Melanocyte of skin (primary cell): ENCODE results near the gene NBR1. TPM values are rescaled to one million over a fixed set of nuclear protein-coding genes. Genes with fewer than 3 reads are reported as not detected.

Source experiments
- small RNA-seq, 2 donors: library from RNA; depleted of rRNA; stranded (forward); fragments of <200 nt; gene quantifications; one replicate each; pipeline ENCODE3, GENCODE V24; 2012
- total RNA-seq, 2 donors: library from RNA; depleted of rRNA; stranded (reverse); fragments of >200 nt; gene quantifications; 2 replicates each; pipeline ENCODE4 v1.2.3, GENCODE V29; 2012

The NBR1 gene
- total RNA-seq, result 10 to 100 TPM; 72.9 to 93.6 TPM

GRCh38 chr17:43170766-43171585, at the start of gene NBR1:
TSS of gene NBR1 (plus strand) at chr17:43171214. CDS start at chr17:43175800, 4,586 bp downstream.

GRCh38 chr17:43125133-43125966, 45.7 kb upstream of the NBR1 start, which contains the start of gene BRCA1:
TSS of gene BRCA1 (minus strand) at chr17:43125364. CDS start at chr17:43124096, 1,268 bp downstream.

GRCh38 chr17:43211480-43212402, 40.7 kb downstream of the NBR1 start, which contains the start of gene TMEM106A:
TSS of gene TMEM106A (plus strand) at chr17:43211875. CDS start at chr17:43213042, 1,167 bp downstream.

GRCh38 chr17:43228020-43228782, 57.2 kb downstream of the NBR1 start, which contains the start of gene CCDC200:
TSS of gene CCDC200 (minus strand) at chr17:43228623. CDS start at chr17:43228554, 69 bp downstream.

GRCh38 chr17:43233877-43234276, 62.9 kb downstream of the NBR1 start, which contains the start of gene RNU2-1:
TSS of gene RNU2-1 (minus strand) at chr17:43233977.

Small RNAs within 50 kb of the gene (small RNA-seq; reads per million reads assigned to genes)
- gene AC060780.2, result 0 reads per million in 2 donors
- gene AC060780.3, result 0 reads per million in 2 donors
- 0 reads per million in 2 donors for gene AC135721.1
- gene RF00004, result 0 reads per million in 2 donors
- gene RNU2-1, result 0 reads per million in 2 donors

Other genes with a start within 250 kb of the NBR1 start
- gene AARSD1, start 206.8 kb upstream of the NBR1 start, total RNA-seq, result 10 to 100 TPM; 12.4 to 12.7 TPM
- under 1 TPM; 0.33 to 0.34 TPM for gene PTGES3L, start 191.1 kb upstream of the NBR1 start, total RNA-seq
- 1 to 10 TPM; 7.6 to 8.0 TPM for gene RUNDC1, start 190.6 kb upstream of the NBR1 start, total RNA-seq
- gene RPL27, start 172.8 kb upstream of the NBR1 start, total RNA-seq, result 1,000 to 10,000 TPM in 1 of 2 donors, 100 to 1,000 TPM in 1; 783 to 1,366 TPM
- gene IFI35, start 164.4 kb upstream of the NBR1 start, total RNA-seq, result 100 to 1,000 TPM; 167 to 255 TPM
- 100 to 1,000 TPM; 400 to 703 TPM for gene VAT1, start 148.8 kb upstream of the NBR1 start, total RNA-seq
- under 1 TPM; 0.33 to 0.34 TPM for gene RND2, start 146.0 kb upstream of the NBR1 start, total RNA-seq
- gene BRCA1, start 45.9 kb upstream of the NBR1 start, total RNA-seq, result 10 to 100 TPM; 30.6 to 46.6 TPM
- 1 to 10 TPM; 2.7 to 4.1 TPM for gene TMEM106A, start 40.7 kb downstream of the NBR1 start, total RNA-seq
- not detected for gene CCDC200, start 57.4 kb downstream of the NBR1 start, total RNA-seq
- gene RNU2-1, start 62.8 kb downstream of the NBR1 start, total RNA-seq, result not detected
- gene ARL4D, start 227.8 kb downstream of the NBR1 start, total RNA-seq, result 1 to 10 TPM; 5.7 to 5.9 TPM